Measurements from ENCODE around the gene CAPN9. TPM values are rescaled to one million over a fixed set of nuclear protein-coding genes. Genes with fewer than 3 reads are reported as not detected.

Gene CAPN9
- total and polyA plus RNA-seq, 4 donors: not detected

DNA sequence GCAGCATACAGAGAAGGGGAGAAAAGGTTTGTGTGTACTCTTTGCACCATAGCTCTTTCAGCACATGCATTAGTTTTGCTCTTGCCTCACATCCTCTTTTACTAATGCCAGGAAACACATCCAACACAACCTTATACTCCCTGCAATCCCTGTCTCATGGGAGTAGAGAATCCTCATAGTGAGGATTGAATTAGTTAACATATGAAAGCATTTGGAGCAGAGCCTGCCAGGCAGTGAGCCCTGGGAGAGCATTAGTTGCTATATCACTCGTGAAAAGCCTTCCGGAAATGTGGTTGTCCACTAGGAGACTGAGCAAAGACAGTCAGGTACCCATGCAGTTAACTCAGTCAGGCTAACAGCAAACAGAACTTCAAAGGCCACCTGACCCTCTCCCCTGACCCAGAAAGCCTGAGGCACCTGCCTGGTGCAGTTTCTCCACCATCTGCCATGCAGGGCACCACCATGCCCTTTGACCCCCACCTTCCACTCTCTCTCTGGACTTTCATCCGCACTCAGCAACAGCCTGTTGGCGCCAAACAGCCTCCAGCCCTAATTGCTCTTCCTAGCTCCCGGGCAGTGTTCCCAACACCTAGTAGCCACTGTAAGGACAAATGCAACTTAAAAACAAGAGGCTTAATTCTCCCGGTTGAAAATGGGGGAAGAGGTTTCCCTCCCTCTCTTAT lies 18.3 kb upstream of the CAPN9 start:
- 27% methylated on average over 6 of the region's 6 CpGs for WGBS
- no peaks in the 10 kb centered on the region for H3K27me3 ChIP-seq (ENCODE audit: control insufficient read depth in 4 of 4, insufficient read depth in 4 of 4, low read length in 3 of 4)
- TF ChIP-seq ZBTB33 (IDR thresholded peaks at IDR 0.05) (peak; percentile 89), NR2F2 (IDR thresholded peaks at IDR 0.05) (peak; percentile 99), HNF4G (IDR thresholded peaks at IDR 0.05) (peak; percentile 99), HNF4A (conservative IDR thresholded peaks at IDR 0.05) (peak; percentile 98 to 99), JUND (IDR thresholded peaks at IDR 0.05) (peak; percentile 73 to 93), YY1 (IDR thresholded peaks at IDR 0.05) (peak; percentile 83), RAD21 (IDR thresholded peaks at IDR 0.05) (peak; percentile 44 to 59), TAF1 (conservative IDR thresholded peaks at IDR 0.05) (peak; percentile 60), GABPA (IDR thresholded peaks at IDR 0.05 in 1 of 2, conservative IDR thresholded peaks at IDR 0.05 in 1 of 2) (peak in 1 of 2 donors; percentile 42), FOXA1 (IDR thresholded peaks at IDR 0.05) (peak; percentile 30), RXRA (IDR thresholded peaks at IDR 0.05) (peak; percentile 99), SP1 (IDR thresholded peaks at IDR 0.05) (peak; percentile 99), FOXA2 (IDR thresholded peaks at IDR 0.05) (peak; percentile 72), EGR1 (IDR thresholded peaks at IDR 0.05; ENCODE audit: low read depth in 2 of 2) (peak in 1 of 2 donors; percentile 82)
- TF ChIP-seq, protein P1, sequence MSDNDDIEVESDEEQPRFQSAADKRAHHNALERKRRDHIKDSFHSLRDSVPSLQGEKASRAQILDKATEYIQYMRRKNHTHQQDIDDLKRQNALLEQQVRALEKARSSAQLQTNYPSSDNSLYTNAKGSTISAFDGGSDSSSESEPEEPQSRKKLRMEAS (IDR thresholded peaks at IDR 0.05): peak; percentile 93
- TF ChIP-seq, protein P2, sequence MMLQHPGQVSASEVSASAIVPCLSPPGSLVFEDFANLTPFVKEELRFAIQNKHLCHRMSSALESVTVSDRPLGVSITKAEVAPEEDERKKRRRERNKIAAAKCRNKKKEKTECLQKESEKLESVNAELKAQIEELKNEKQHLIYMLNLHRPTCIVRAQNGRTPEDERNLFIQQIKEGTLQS (IDR thresholded peaks at IDR 0.05): peak; percentile 84
- TF ChIP-seq, protein P3, sequence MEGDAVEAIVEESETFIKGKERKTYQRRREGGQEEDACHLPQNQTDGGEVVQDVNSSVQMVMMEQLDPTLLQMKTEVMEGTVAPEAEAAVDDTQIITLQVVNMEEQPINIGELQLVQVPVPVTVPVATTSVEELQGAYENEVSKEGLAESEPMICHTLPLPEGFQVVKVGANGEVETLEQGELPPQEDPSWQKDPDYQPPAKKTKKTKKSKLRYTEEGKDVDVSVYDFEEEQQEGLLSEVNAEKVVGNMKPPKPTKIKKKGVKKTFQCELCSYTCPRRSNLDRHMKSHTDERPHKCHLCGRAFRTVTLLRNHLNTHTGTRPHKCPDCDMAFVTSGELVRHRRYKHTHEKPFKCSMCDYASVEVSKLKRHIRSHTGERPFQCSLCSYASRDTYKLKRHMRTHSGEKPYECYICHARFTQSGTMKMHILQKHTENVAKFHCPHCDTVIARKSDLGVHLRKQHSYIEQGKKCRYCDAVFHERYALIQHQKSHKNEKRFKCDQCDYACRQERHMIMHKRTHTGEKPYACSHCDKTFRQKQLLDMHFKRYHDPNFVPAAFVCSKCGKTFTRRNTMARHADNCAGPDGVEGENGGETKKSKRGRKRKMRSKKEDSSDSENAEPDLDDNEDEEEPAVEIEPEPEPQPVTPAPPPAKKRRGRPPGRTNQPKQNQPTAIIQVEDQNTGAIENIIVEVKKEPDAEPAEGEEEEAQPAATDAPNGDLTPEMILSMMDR (IDR thresholded peaks at IDR 0.05; ENCODE audit: low read depth, low read length, missing input control): no peak
- TF ChIP-seq, protein P4, sequence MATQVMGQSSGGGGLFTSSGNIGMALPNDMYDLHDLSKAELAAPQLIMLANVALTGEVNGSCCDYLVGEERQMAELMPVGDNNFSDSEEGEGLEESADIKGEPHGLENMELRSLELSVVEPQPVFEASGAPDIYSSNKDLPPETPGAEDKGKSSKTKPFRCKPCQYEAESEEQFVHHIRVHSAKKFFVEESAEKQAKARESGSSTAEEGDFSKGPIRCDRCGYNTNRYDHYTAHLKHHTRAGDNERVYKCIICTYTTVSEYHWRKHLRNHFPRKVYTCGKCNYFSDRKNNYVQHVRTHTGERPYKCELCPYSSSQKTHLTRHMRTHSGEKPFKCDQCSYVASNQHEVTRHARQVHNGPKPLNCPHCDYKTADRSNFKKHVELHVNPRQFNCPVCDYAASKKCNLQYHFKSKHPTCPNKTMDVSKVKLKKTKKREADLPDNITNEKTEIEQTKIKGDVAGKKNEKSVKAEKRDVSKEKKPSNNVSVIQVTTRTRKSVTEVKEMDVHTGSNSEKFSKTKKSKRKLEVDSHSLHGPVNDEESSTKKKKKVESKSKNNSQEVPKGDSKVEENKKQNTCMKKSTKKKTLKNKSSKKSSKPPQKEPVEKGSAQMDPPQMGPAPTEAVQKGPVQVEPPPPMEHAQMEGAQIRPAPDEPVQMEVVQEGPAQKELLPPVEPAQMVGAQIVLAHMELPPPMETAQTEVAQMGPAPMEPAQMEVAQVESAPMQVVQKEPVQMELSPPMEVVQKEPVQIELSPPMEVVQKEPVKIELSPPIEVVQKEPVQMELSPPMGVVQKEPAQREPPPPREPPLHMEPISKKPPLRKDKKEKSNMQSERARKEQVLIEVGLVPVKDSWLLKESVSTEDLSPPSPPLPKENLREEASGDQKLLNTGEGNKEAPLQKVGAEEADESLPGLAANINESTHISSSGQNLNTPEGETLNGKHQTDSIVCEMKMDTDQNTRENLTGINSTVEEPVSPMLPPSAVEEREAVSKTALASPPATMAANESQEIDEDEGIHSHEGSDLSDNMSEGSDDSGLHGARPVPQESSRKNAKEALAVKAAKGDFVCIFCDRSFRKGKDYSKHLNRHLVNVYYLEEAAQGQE (IDR thresholded peaks at IDR 0.05): peak; percentile 73
- DNase-seq (ENCODE audit: low spot score): peak; percentile 68
- peak overlapping the region in 1 of 2 donors; percentile 70 for H3K9ac ChIP-seq (ENCODE audit: low read depth in 1 of 2, low read length in 2 of 2)
- peak overlapping the region; percentile 86 for H3K27ac ChIP-seq (ENCODE audit: low read depth in 1 of 2, low read length in 2 of 2)
- H3K9me3 ChIP-seq (ENCODE audit: control insufficient read depth in 4 of 4, low read length in 3 of 4): no peaks in the 10 kb centered on the region
- H3K4me3 ChIP-seq (ENCODE audit: low read depth in 1 of 3, low read length in 3 of 3): no peak overlapping the region
- peaks cover 14 to 66% (median 56%) of the 10 kb centered on the region in 4 donors for H3K4me1 ChIP-seq (ENCODE audit: control insufficient read depth in 4 of 4, insufficient read depth in 4 of 4, low read length in 3 of 4)
- H3K36me3 ChIP-seq (ENCODE audit: control insufficient read depth in 4 of 4, insufficient read depth in 3 of 4, low read depth in 1 of 4, low read length in 3 of 4): no peaks in the 10 kb centered on the region

Measured in liver (tissue), 9 donors.